ENCODE data around the gene ERVW-1. TPM values are rescaled to one million over a fixed set of nuclear protein-coding genes. Genes with fewer than 3 reads are reported as not detected.

Gene ERVW-1
- total RNA-seq, 1 experiment from 2014 or later, result not detected

DNA sequence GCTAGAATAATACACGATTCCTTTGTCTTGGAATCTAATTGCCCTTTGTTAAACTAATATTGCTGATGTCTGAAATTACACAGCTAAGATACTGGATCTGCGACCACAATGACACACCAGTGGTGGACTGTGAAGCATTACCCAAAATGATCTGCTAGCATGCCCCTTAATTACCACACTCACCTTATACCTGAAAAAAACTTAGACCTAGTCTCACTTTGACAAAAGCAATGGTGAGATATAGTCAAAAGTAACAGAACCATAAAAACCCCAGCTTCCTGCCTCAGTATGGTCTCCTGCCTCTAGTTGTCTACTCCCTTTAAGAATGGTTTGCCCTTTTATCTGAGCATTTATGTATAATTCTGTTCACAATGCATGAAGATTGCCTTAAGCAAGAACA lies 20.8 kb upstream of the ERVW-1 start:
- Histone ChIP-seq H3K9me3 (ENCODE audit: control insufficient read depth, insufficient read depth, low read depth, low read length) (no peaks in the 10 kb centered on the region), H3K4me1 (ENCODE audit: control insufficient read depth, insufficient read depth, low read length) (no peaks in the 10 kb centered on the region), H3K27ac (ENCODE audit: low read length) (no peak overlapping the region), H3K27me3 (ENCODE audit: control insufficient read depth, insufficient read depth, low read length) (no peaks in the 10 kb centered on the region), H3K4me3 (ENCODE audit: low read depth in 2 of 2, low read length in 2 of 2) (no peak overlapping the region), H3K36me3 (ENCODE audit: control insufficient read depth, insufficient read depth, low read length) (no peaks in the 10 kb centered on the region; the same call in 1 of the 2 replicates)
- intact Hi-C loops (cut with micrococcal nuclease; ENCODE audit: unreplicated experiment) (no loop called here), in situ Hi-C loops (cut with HindIII; ENCODE audit: low pct_unique_long_range_greater_than_20kb, low sequenced_read_pairs) (no loop called here)
- TF ChIP-seq SIN3A (IDR thresholded peaks at IDR 0.05; ENCODE audit: borderline replicate concordance, insufficient read depth, low read depth, low read length), result no peak
- TF ChIP-seq, protein P1, sequence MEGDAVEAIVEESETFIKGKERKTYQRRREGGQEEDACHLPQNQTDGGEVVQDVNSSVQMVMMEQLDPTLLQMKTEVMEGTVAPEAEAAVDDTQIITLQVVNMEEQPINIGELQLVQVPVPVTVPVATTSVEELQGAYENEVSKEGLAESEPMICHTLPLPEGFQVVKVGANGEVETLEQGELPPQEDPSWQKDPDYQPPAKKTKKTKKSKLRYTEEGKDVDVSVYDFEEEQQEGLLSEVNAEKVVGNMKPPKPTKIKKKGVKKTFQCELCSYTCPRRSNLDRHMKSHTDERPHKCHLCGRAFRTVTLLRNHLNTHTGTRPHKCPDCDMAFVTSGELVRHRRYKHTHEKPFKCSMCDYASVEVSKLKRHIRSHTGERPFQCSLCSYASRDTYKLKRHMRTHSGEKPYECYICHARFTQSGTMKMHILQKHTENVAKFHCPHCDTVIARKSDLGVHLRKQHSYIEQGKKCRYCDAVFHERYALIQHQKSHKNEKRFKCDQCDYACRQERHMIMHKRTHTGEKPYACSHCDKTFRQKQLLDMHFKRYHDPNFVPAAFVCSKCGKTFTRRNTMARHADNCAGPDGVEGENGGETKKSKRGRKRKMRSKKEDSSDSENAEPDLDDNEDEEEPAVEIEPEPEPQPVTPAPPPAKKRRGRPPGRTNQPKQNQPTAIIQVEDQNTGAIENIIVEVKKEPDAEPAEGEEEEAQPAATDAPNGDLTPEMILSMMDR (IDR thresholded peaks at IDR 0.05), result no peak
- TF ChIP-seq, protein P2, sequence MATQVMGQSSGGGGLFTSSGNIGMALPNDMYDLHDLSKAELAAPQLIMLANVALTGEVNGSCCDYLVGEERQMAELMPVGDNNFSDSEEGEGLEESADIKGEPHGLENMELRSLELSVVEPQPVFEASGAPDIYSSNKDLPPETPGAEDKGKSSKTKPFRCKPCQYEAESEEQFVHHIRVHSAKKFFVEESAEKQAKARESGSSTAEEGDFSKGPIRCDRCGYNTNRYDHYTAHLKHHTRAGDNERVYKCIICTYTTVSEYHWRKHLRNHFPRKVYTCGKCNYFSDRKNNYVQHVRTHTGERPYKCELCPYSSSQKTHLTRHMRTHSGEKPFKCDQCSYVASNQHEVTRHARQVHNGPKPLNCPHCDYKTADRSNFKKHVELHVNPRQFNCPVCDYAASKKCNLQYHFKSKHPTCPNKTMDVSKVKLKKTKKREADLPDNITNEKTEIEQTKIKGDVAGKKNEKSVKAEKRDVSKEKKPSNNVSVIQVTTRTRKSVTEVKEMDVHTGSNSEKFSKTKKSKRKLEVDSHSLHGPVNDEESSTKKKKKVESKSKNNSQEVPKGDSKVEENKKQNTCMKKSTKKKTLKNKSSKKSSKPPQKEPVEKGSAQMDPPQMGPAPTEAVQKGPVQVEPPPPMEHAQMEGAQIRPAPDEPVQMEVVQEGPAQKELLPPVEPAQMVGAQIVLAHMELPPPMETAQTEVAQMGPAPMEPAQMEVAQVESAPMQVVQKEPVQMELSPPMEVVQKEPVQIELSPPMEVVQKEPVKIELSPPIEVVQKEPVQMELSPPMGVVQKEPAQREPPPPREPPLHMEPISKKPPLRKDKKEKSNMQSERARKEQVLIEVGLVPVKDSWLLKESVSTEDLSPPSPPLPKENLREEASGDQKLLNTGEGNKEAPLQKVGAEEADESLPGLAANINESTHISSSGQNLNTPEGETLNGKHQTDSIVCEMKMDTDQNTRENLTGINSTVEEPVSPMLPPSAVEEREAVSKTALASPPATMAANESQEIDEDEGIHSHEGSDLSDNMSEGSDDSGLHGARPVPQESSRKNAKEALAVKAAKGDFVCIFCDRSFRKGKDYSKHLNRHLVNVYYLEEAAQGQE (IDR thresholded peaks at IDR 0.05; ENCODE audit: insufficient read depth in 1 of 2, low read depth in 2 of 2, low read length in 1 of 2), result no peak
- no peak for TF ChIP-seq POLR2AphosphoS5 (IDR thresholded peaks at IDR 0.05; ENCODE audit: low read depth, low read length)
- no peak for TF ChIP-seq TCF7L2 (IDR thresholded peaks at IDR 0.05; ENCODE audit: low read depth, low read length)
- POLR2A ChIA-PET, result no interaction called here
- BruUV-seq (replicated peaks), result no TSS peak
- no peak for DNase-seq (ENCODE audit: low read depth, low spot score)
- ATAC-seq, result no peak
- CTCF ChIA-PET, result no interaction called here

DNA sequence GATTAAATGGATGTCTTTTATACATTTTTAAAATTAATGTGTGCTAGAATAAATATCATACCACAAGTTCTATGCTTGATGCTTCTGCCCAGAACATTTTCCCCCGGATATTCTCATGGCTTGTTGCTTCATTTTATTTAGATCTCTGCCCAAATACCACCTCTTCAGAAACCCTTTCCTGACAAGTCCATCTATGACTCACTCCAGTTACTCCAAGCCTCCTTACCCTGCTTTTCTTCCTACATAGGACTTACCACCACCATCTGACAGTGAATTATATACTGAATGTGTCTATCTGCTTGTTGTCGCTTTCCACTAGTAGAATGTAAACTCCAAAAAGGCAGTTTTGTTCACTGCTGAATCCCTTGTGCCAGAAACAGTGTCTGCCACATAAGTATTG lies 19.1 kb upstream of the ERVW-1 start:
- DNase-seq (ENCODE audit: low read depth, low spot score), result no peak
- Histone ChIP-seq H3K27ac (ENCODE audit: low read length) (no peak overlapping the region), H3K27me3 (ENCODE audit: control insufficient read depth, insufficient read depth, low read length) (no peaks in the 10 kb centered on the region), H3K4me3 (ENCODE audit: low read depth in 2 of 2, low read length in 2 of 2) (no peak overlapping the region), H3K36me3 (ENCODE audit: control insufficient read depth, insufficient read depth, low read length) (peaks cover 4% of the 10 kb centered on the region; the same call in 1 of the 2 replicates), H3K9me3 (ENCODE audit: control insufficient read depth, insufficient read depth, low read depth, low read length) (no peaks in the 10 kb centered on the region), H3K4me1 (ENCODE audit: control insufficient read depth, insufficient read depth, low read length) (no peaks in the 10 kb centered on the region)
- CTCF ChIA-PET, result no interaction called here
- in situ Hi-C loops (cut with HindIII; ENCODE audit: low pct_unique_long_range_greater_than_20kb, low sequenced_read_pairs), result no loop called here
- BruUV-seq (replicated peaks), result no TSS peak
- ATAC-seq, result no peak
- no peak for TF ChIP-seq POLR2AphosphoS5 (IDR thresholded peaks at IDR 0.05; ENCODE audit: low read depth, low read length)
- TF ChIP-seq, protein P1 (IDR thresholded peaks at IDR 0.05), result no peak
- TF ChIP-seq TCF7L2 (IDR thresholded peaks at IDR 0.05; ENCODE audit: low read depth, low read length), result no peak
- TF ChIP-seq SIN3A (IDR thresholded peaks at IDR 0.05; ENCODE audit: borderline replicate concordance, insufficient read depth, low read depth, low read length), result no peak
- TF ChIP-seq, protein P2 (IDR thresholded peaks at IDR 0.05; ENCODE audit: insufficient read depth in 1 of 2, low read depth in 2 of 2, low read length in 1 of 2), result no peak
- intact Hi-C loops (cut with micrococcal nuclease; ENCODE audit: unreplicated experiment), result no loop called here
- POLR2A ChIA-PET, result no interaction called here

All from Panc1 (cell line).